DND-41 (cell line): ENCODE data around the gene FLNA.

Source experiments
- ATAC-seq: fragments of 200-7000 bp; cut with Tn5 transposase; 3 replicates; pipeline ENCODE4 v1.9.1; 2021; ENCODE audit warnings: low read depth; ENCODE audit not compliant: insufficient read depth
- DNase-seq: peaks from one replicate; pipeline ENCODE4 v3.0.0-alpha.2; 2020
- H2AFZ ChIP-seq: 2 replicates; pipeline ENCODE4 v1.6.0; 2012; ENCODE audit warnings: low read depth, low read length
- H3K27ac ChIP-seq: 2 replicates; pipeline ENCODE4 v1.5.1; 2012; ENCODE audit warnings: low read length, inconsistent platforms
- H3K27me3 ChIP-seq: fragments of 200-600 bp; sonication (generic); 2 replicates; pipeline ENCODE4 v1.6.0; 2012; ENCODE audit warnings: low read length, mild to moderate bottlenecking, inconsistent platforms; ENCODE audit not compliant: insufficient read depth, poor library complexity
- H3K36me3 ChIP-seq: 2 replicates; pipeline ENCODE4 v1.5.1; 2012; ENCODE audit warnings: low read length, inconsistent platforms; ENCODE audit not compliant: insufficient read depth
- H3K4me1 ChIP-seq: 2 replicates; pipeline ENCODE4 v1.5.1; 2012; ENCODE audit warnings: mild to moderate bottlenecking, low read length; ENCODE audit not compliant: insufficient read depth
- H3K4me2 ChIP-seq: 2 replicates; pipeline ENCODE4 v1.6.0; 2012; ENCODE audit warnings: mild to moderate bottlenecking, moderate library complexity, low read length, inconsistent platforms; ENCODE audit not compliant: insufficient read depth
- H3K4me3 ChIP-seq, 2 experiments: fragments of 200-600 bp in 1 of 2; shearing (Covaris generic) in 1 of 2; 2 replicates each; pipeline ENCODE4 v1.5.1; 2012 to 2016; ENCODE audit warnings: inconsistent platforms in 2 of 2, low read length in 2 of 2, mild to moderate bottlenecking in 2 of 2, low read depth in 1 of 2, moderate library complexity in 1 of 2
- H3K79me2 ChIP-seq: 2 replicates; pipeline ENCODE4 v1.6.0; 2012; ENCODE audit warnings: low read length, inconsistent platforms; ENCODE audit not compliant: insufficient read depth
- H3K9ac ChIP-seq: 2 replicates; pipeline ENCODE4 v1.6.0; 2012; ENCODE audit warnings: low read depth, mild to moderate bottlenecking, inconsistent platforms, low read length, moderate library complexity
- H3K9me3 ChIP-seq: 2 replicates; pipeline ENCODE4 v1.5.1; 2012; ENCODE audit warnings: low read length, moderate library complexity, mild to moderate bottlenecking, inconsistent platforms; ENCODE audit not compliant: insufficient read depth, severe bottlenecking
- H4K20me1 ChIP-seq: 2 replicates; pipeline ENCODE4 v1.6.0; 2012; ENCODE audit warnings: low read length; ENCODE audit not compliant: insufficient read depth
- CTCF ChIP-seq: IDR thresholded peaks from 2 replicates; pipeline ENCODE4 v1.5.1; 2012; ENCODE audit warnings: borderline replicate concordance, low read length, moderate library complexity, mild to moderate bottlenecking; ENCODE audit not compliant: poor library complexity, severe bottlenecking; ENCODE audit errors: extremely low read depth
- EZH2 ChIP-seq: IDR thresholded peaks from 3 replicates; pipeline ENCODE4 v1.6.1; 2012; ENCODE audit warnings: borderline replicate concordance, low read depth, mild to moderate bottlenecking, moderate library complexity, low read length, inconsistent platforms; ENCODE audit not compliant: severe bottlenecking

FLNA gene

DNA sequence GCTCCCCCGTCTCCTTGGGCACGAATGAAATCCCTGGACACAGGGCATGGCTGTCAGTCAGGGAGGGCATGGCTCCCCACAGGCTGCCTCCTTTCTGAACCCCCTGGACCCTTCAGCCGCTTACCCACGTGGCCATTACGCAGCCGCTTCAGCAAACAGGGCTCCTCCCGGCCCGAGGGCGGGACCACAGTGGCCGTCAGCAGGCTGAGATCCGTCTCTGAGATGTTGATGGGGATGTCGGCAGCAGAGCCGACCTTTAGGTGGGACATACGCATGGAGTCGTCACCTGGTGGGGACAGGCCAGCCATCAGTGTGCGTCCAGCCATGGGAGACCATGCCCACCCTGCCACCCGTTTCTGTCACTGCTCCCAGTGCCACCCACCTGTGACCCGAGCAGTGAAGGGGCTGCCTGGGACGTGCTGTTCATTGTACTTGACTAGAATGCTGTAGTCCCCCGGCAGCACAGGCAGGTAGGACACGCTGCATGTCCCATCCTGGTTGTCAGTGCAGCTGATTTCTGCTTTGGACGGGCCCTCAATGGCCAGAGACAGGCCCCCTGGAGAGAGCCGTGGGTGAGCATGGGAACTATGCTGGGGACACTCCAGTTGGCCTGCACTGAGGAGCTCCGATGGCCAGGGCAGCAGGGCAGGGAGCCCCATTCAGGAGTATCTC, 21.1 kb downstream of the FLNA start:
- Histone ChIP-seq H3K36me3 (peaks cover 97% of the 10 kb centered on the region), H2AFZ (no peak overlapping the region), H3K27me3 (no peaks in the 10 kb centered on the region), H3K4me3 (no peak overlapping the region), H3K4me2 (no peak overlapping the region), H3K4me1 (no peaks in the 10 kb centered on the region), H3K27ac (no peak overlapping the region), H3K79me2 (peaks cover 3% of the 10 kb centered on the region; the same call in 1 of the 2 replicates), H3K9ac (no peak overlapping the region), H4K20me1 (peaks cover 78% of the 10 kb centered on the region), H3K9me3 (no peaks in the 10 kb centered on the region)
- TF ChIP-seq CTCF (no peak), EZH2 (no peak)
- no peak for ATAC-seq
- no peak for DNase-seq

DNA sequence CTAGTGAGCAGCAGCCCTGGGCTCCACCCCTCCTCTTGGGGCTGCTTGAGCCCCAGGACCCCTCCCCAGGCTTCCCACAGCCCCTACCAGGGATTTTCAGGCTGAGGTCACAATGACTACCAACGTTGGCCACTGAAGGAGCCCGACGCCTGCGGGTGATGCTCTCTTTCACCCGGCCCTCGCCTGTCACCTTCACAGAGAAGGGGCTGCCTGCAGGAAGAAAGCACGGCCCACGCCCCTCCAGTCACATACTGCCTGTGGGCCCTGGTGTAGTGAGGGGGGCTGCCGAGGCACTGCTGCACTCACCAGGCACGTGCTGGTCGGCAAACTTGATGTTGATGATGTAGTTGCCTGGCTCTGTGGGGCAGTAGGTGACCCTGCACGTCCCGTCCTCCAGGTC, 22.0 kb downstream of the FLNA start:
- no peak overlapping the region for H3K4me3 ChIP-seq
- DNase-seq: no peak
- H3K36me3 ChIP-seq: peaks cover 88% of the 10 kb centered on the region

GRCh38 chrX:154352012-154352401, 22.4 kb downstream of the FLNA start:
- H3K9me3 ChIP-seq: no peaks in the 10 kb centered on the region
- no peak for ATAC-seq
- H3K9ac ChIP-seq: no peak overlapping the region
- H3K36me3 ChIP-seq: peaks cover 84% of the 10 kb centered on the region
- no peaks in the 10 kb centered on the region for H3K27me3 ChIP-seq
- no peak overlapping the region for H3K4me2 ChIP-seq
- no peaks in the 10 kb centered on the region for H3K4me1 ChIP-seq
- no peak overlapping the region for H3K27ac ChIP-seq
- no peak overlapping the region for H2AFZ ChIP-seq
- no peak overlapping the region for H3K4me3 ChIP-seq
- no peaks in the 10 kb centered on the region; the same call in 1 of the 2 replicates for H3K79me2 ChIP-seq
- no peak for TF ChIP-seq CTCF
- no peak for TF ChIP-seq EZH2
- DNase-seq: no peak
- peaks cover 66% of the 10 kb centered on the region for H4K20me1 ChIP-seq

More for the DNA sequence above, 22.0 kb downstream of the FLNA start:
- Histone ChIP-seq H3K9me3 (no peaks in the 10 kb centered on the region), H3K27me3 (no peaks in the 10 kb centered on the region), H3K27ac (no peak overlapping the region), H3K4me1 (no peaks in the 10 kb centered on the region), H3K79me2 (no peaks in the 10 kb centered on the region; the same call in 1 of the 2 replicates), H4K20me1 (peaks cover 71% of the 10 kb centered on the region), H3K9ac (no peak overlapping the region), H3K4me2 (no peak overlapping the region), H2AFZ (no peak overlapping the region)
- TF ChIP-seq CTCF (no peak), EZH2 (no peak)
- ATAC-seq: no peak
